ENCODE data around the gene RPL36. TPM values are rescaled to one million over a fixed set of nuclear protein-coding genes. Genes with fewer than 3 reads are reported as not detected.

RPL36 gene
- total RNA-seq, 1 donor from 2014 or later = 564 TPM

DNA sequence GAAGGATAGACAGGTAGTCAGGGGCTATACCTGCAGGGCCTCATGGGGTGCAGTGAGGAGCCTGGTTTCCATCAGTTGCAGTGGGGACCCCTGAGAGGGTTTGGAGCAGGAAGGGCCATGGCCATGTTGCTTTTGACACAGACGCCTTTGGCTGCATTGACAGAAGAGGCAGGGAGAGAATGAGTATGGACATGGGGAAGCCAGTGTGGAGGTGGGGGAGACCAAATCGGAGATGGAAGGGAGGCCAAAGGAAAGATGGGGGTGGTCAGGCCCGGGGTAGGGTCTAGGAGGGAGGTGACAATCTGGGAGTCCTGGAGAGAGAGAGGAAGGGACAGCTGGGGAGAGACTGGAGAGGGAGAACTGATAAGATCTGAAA lies 8.0 kb upstream of the RPL36 start:
- TF ChIP-seq CTCF (IDR thresholded peaks at IDR 0.05) = no peak
- no peak overlapping the region for H3K27ac ChIP-seq
- DNase-seq (no peak), ATAC-seq (no peak)
- no peak overlapping the region for H3K4me3 ChIP-seq
- H3K4me1 ChIP-seq = peaks cover 12% of the 10 kb centered on the region
- intact Hi-C loops (cut with DNase I) = no loop called here
- H3K27me3 ChIP-seq = no peaks in the 10 kb centered on the region
- no peaks in the 10 kb centered on the region for H3K36me3 ChIP-seq
- H3K9me3 ChIP-seq = no peaks in the 10 kb centered on the region

- no peak for TF ChIP-seq CTCF (IDR thresholded peaks at IDR 0.05)
- no peak overlapping the region for H3K27ac ChIP-seq
- peaks cover 16% of the 10 kb centered on the region for H3K4me1 ChIP-seq
- ATAC-seq (no peak), DNase-seq (no peak)
- H3K36me3 ChIP-seq = no peaks in the 10 kb centered on the region
- intact Hi-C loops (cut with DNase I) = no loop called here
- H3K4me3 ChIP-seq = no peak overlapping the region
- no peaks in the 10 kb centered on the region for H3K9me3 ChIP-seq
- no peaks in the 10 kb centered on the region for H3K27me3 ChIP-seq
Measured at GRCh38 chr19:5683177-5683886, 6.8 kb upstream of the RPL36 start.

DNA sequence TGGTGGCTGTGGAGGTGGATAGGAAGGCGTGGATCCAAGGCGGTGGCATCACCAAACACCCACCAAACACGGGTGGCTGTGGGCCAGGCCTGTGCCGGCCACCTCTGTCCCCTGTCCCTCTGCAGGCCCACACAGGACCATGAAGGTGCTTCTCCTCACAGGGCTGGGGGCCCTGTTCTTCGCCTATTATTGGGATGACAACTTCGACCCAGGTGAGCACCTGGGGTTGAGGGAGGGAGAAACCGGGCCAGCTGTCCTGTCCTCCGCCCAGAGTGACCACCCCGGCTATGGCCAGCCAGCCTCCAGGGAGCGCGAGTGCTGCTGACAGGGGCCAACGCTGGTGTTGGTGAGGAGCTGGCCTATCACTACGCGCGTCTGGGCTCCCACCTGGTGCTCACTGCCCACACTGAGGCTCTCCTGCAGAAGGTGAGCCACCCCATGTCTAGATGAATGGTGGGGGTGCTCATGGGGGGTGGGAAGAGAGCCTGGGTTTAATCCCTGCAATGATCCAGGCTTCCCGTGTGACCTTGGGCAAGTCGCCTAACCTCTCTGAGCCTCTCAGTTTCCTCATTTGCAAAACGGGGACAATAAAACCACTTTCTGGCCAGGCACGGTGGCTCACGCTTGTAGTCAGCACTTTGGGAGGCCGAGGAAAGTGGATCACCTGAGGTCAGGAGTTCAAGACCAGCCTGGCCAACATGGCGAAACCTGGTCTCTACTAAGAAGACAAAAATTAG lies 5.2 kb upstream of the RPL36 start:
- intact Hi-C loops (cut with DNase I) = no loop called here
- H3K4me3 ChIP-seq = no peak overlapping the region
- H3K9me3 ChIP-seq = no peaks in the 10 kb centered on the region
- H3K27ac ChIP-seq = no peak overlapping the region
- no peaks in the 10 kb centered on the region for H3K36me3 ChIP-seq
- ATAC-seq = no peak
- TF ChIP-seq CTCF (IDR thresholded peaks at IDR 0.05) = no peak
- H3K4me1 ChIP-seq = peaks cover 8% of the 10 kb centered on the region
- H3K27me3 ChIP-seq = no peaks in the 10 kb centered on the region
- no peak for DNase-seq

DNA sequence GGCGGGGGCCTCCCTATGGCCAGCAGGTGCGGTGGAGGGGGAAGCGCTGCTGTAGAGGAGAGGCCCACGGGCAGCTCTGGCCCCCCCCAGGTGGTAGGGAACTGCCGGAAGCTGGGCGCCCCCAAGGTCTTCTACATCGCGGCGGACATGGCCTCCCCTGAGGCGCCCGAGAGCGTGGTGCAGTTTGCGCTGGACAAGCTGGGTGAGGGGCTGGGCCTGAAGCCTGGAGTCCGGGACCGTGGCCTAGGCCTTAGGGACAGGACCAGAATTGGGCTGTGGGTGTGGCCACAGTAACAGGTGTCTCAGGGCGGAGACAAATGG lies 3.8 kb upstream of the RPL36 start:
- TF ChIP-seq CTCF (IDR thresholded peaks at IDR 0.05) = no peak
- H3K27ac ChIP-seq = peak overlapping the region; percentile 70
- H3K9me3 ChIP-seq = no peaks in the 10 kb centered on the region
- H3K4me3 ChIP-seq = peak overlapping the region; percentile 65
- peaks cover 4% of the 10 kb centered on the region for H3K4me1 ChIP-seq
- no peak for DNase-seq
- no peaks in the 10 kb centered on the region for H3K27me3 ChIP-seq
- H3K36me3 ChIP-seq = no peaks in the 10 kb centered on the region
- intact Hi-C loops (cut with DNase I) = no loop called here
- ATAC-seq = no peak

GRCh38 chr19:5686647-5687359 lies 3.3 kb upstream of the RPL36 start:
- Histone ChIP-seq H3K27me3 (no peaks in the 10 kb centered on the region), H3K9me3 (no peaks in the 10 kb centered on the region), H3K4me1 (peaks cover 5% of the 10 kb centered on the region), H3K36me3 (peaks cover 3% of the 10 kb centered on the region), H3K27ac (peak overlapping the region; percentile 70), H3K4me3 (peak overlapping the region; percentile 65)
- ATAC-seq (peak; percentile 91), DNase-seq (peak; percentile 100)
- intact Hi-C loops (cut with DNase I) = no loop called here
- TF ChIP-seq CTCF (IDR thresholded peaks at IDR 0.05) = peak; percentile 73

Measured in upper lobe of right lung (tissue), 1 donor.